MCF 10A (cell line): Measurements from ENCODE around the gene CEP170. TPM values are rescaled to one million over a fixed set of nuclear protein-coding genes. Genes with fewer than 3 reads are reported as not detected.

ENCODE experiments used
- BruUV-seq: library from RNA; stranded (reverse); fragments of 400-500 nt; replicated peaks from 2 replicates; lab custom pipeline; 2021; lab: Mats Ljungman, UMichigan
- CTCF ChIA-PET: fragments of 300-600 bp; sonication (Branson Sonifier 250); formaldehyde crosslinking; extraction: SDS; loops from one replicate; lab custom pipeline; 2021; ENCODE audit warnings: antibody characterized with exemption, inconsistent platforms; lab: Yijun Ruan, JAX
- POLR2A ChIA-PET: fragments of 300-600, 350-650 bp; sonication (Branson Sonifier 250); formaldehyde crosslinking; extraction: SDS; loops from one replicate; lab custom pipeline; 2020; ENCODE audit warnings: antibody characterized with exemption, inconsistent platforms; lab: Yijun Ruan, JAX
- DNase-seq: peaks from one replicate; pipeline ENCODE4 v3.0.0-alpha.2; 2018; ENCODE audit not compliant: unreplicated experiment
- H3K27ac Mint-ChIP-seq: one replicate; pipeline ENCODE4 v1.8.0; 2022; ENCODE audit warnings: mild to moderate bottlenecking, low read depth, mixed read lengths; ENCODE audit not compliant: unreplicated experiment
- H3K27me3 Mint-ChIP-seq: one replicate; pipeline ENCODE4 v1.8.0; 2022; ENCODE audit warnings: mixed read lengths; ENCODE audit not compliant: insufficient read depth, unreplicated experiment
- H3K36me3 Mint-ChIP-seq: one replicate; pipeline ENCODE4 v1.8.0; 2022; ENCODE audit warnings: mild to moderate bottlenecking, moderate library complexity, mixed read lengths; ENCODE audit not compliant: insufficient read depth, unreplicated experiment
- H3K4me1 Mint-ChIP-seq: one replicate; pipeline ENCODE4 v1.8.0; 2022; ENCODE audit warnings: mixed read lengths; ENCODE audit not compliant: insufficient read depth, unreplicated experiment
- H3K4me3 Mint-ChIP-seq: one replicate; pipeline ENCODE4 v1.8.0; 2022; ENCODE audit warnings: mild to moderate bottlenecking, moderate library complexity, mixed read lengths; ENCODE audit not compliant: unreplicated experiment
- H3K9me3 Mint-ChIP-seq: one replicate; pipeline ENCODE4 v1.8.0; 2022; ENCODE audit warnings: mixed read lengths; ENCODE audit not compliant: unreplicated experiment
- intact Hi-C: fragments of 100-400 bp; cut with micrococcal nuclease; formaldehyde crosslinking; loops from 2 replicates; pipeline ENCODE4 v1.14.1; 2022
- total RNA-seq: library from RNA; stranded (reverse); gene quantifications from 2 replicates; pipeline ENCODE4 v1.2.3, GENCODE V29; 2022
- TF ChIP-seq, protein P1 (sequence below): fragments of 200-600 bp; IDR thresholded peaks from one replicate; pipeline ENCODE4 v1.8.0; 2022; ENCODE audit warnings: antibody characterized with exemption, mild to moderate bottlenecking; ENCODE audit not compliant: unreplicated experiment

Gene CEP170
- total RNA-seq, 1 experiment from 2014 or later: 182 TPM

DNA sequence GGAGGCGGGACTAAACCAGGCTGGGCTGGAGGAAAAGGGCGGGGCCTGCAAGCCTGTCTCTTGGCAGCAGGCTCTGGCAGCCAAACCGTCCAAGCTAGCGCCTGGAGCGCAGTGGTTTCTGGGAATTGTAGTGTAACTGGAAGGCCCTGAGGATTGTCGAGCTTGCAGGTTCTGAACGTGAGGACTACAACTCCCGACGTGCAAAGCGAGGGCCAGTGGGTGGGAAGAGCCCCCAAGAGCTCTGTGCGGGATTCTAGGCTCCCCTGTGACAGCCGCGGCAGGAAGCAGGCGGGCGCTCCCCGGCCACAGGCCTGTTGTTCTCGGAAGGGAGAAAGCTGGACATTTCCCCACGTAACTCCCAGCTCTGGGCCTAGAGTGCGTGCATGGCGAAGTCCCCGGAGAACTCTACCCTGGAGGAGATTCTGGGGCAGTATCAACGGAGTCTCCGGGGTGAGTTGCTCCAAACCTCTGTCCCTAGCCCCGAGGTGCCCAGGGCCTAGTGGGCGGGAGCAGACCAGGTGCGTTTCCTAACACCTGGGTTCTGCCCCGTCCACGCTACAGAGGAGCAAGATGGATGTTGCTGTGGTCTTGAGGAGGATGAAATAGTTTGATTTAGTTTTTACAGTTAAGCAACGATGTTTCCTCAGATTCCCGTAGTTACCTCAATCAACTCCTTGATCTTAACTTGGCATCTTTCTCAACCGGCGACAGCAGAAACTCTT lies 871 bp upstream of the CEP170 start, which contains the start of gene SDCCAG8:
SDCCAG8 (plus strand) TSS at position 251 of the 722 bp plus-strand sequence; CDS start at position 384, 133 bp downstream.
- Mint-ChIP-seq H3K36me3 (peaks cover 11% of the 10 kb centered on the region), H3K27ac (peak within 1 kb of the TSS; percentile 97), H3K9me3 (no peaks in the 10 kb centered on the region), H3K4me1 (peaks cover 24% of the 10 kb centered on the region), H3K27me3 (no peaks in the 10 kb centered on the region), H3K4me3 (peak within 1 kb of the TSS; percentile 84)
- POLR2A ChIA-PET: interaction anchor here (0.5 to 8.3 kb wide), 42 partner anchors 8 to 1737 kb away, joined by 3 to 208 read pairs (median 4); partner anchors contain the start of genes CHML, COX20, FH and HNRNPU
- peak; percentile 100 for DNase-seq
- TSS peak; percentile 59 for BruUV-seq
- TF ChIP-seq, protein P1, sequence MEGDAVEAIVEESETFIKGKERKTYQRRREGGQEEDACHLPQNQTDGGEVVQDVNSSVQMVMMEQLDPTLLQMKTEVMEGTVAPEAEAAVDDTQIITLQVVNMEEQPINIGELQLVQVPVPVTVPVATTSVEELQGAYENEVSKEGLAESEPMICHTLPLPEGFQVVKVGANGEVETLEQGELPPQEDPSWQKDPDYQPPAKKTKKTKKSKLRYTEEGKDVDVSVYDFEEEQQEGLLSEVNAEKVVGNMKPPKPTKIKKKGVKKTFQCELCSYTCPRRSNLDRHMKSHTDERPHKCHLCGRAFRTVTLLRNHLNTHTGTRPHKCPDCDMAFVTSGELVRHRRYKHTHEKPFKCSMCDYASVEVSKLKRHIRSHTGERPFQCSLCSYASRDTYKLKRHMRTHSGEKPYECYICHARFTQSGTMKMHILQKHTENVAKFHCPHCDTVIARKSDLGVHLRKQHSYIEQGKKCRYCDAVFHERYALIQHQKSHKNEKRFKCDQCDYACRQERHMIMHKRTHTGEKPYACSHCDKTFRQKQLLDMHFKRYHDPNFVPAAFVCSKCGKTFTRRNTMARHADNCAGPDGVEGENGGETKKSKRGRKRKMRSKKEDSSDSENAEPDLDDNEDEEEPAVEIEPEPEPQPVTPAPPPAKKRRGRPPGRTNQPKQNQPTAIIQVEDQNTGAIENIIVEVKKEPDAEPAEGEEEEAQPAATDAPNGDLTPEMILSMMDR: no peak
- CTCF ChIA-PET: interaction anchor here (0.6 to 1.9 kb wide), 9 partner anchors 9 to 1646 kb away, joined by 3 to 16 read pairs (median 3); no protein-coding TSS in a partner anchor
- intact Hi-C loops: loop anchor here (1.0 to 2.0 kb wide), 3 partner anchors 31 to 43 kb away; no protein-coding TSS in a partner anchor

DNA sequence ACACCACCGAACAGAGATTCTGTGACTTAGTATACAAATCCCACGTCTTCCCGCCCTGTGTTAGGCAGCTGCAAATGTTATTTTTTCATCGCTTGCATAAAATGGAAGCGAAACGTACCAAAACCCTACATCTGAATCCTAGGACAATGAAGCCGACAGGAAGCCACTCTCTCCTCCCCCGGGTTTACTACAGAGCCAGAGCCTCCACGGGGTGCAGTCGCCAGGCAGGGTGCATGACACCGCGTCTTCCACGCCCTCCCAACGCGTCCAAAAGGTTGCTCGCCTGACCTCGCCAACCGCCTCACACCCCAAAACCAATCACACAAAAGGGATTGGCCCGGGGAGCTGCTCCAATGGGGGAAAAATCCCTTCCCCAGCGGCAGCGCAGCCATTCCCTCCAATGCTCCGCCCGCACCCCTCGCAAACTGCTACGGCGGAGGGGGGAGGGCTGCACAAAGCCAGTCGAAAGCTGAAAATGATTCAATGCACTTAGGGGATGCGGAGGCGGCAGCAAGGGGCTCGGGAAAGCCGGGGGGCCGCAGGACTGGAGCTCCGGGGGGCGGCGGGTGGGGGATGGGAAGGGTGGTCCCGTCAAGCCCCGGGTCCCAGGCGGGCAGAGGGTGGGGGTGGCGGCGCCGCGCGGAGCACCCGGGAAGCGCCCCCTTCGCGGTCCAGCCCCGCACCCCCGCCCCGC lies 701 bp downstream of the CEP170 start:
- ChIA-PET POLR2A (interaction anchor here (0.6 to 8.3 kb wide), 35 partner anchors 12 to 1735 kb away, joined by 3 to 208 read pairs (median 4); partner anchors contain the start of genes COX20, FH and HNRNPU), CTCF (interaction anchor here (0.6 to 1.7 kb wide), 7 partner anchors 19 to 1591 kb away, joined by 3 to 4 read pairs (median 3); no protein-coding TSS in a partner anchor)
- intact Hi-C loops: loop anchor here (1.0 to 5.0 kb wide), 4 partner anchors 32 to 82 kb away; no protein-coding TSS in a partner anchor
- Mint-ChIP-seq H3K4me3 (peak overlapping the region; percentile 84), H3K27ac (peak overlapping the region; percentile 97), H3K4me1 (peaks cover 22% of the 10 kb centered on the region), H3K27me3 (no peaks in the 10 kb centered on the region), H3K9me3 (no peaks in the 10 kb centered on the region), H3K36me3 (peaks cover 9% of the 10 kb centered on the region)
- no TSS peak for BruUV-seq
- DNase-seq: peak; percentile 92
- TF ChIP-seq, protein P1: no peak

DNA sequence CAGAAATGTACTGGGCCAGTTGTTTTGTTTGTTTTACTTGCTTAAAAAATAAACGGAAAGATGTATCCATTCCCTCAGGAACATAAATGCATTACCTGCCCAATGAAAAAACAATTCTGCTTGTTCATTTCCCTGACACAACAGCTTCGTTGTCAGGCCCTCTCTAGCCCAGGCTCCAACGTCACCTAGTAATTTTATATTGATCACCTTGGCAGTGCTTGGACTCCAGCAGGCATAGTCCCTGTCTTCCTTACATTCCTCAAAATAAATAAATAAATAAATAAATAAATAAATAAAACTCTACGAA lies 1.2 kb downstream of the CEP170 start:
- peaks cover 6% of the 10 kb centered on the region for H3K36me3 Mint-ChIP-seq
- H3K4me1 Mint-ChIP-seq: peaks cover 23% of the 10 kb centered on the region
- TF ChIP-seq, protein P1: no peak
- ChIA-PET CTCF (interaction anchor here (0.9 to 1.7 kb wide), 8 partner anchors 10 to 799 kb away, joined by 3 to 10 read pairs (median 3); no protein-coding TSS in a partner anchor), POLR2A (interaction anchor here (0.6 to 8.3 kb wide), 27 partner anchors 13 to 1734 kb away, joined by 3 to 208 read pairs (median 6); partner anchors contain the start of genes COX20 and FH)
- H3K27me3 Mint-ChIP-seq: no peaks in the 10 kb centered on the region
- H3K4me3 Mint-ChIP-seq: peak overlapping the region; percentile 84
- H3K9me3 Mint-ChIP-seq: no peaks in the 10 kb centered on the region
- TSS peak; percentile 52 for BruUV-seq
- intact Hi-C loops: loop anchor here (1.0 to 5.0 kb wide), 4 partner anchors 33 to 82 kb away; no protein-coding TSS in a partner anchor
- H3K27ac Mint-ChIP-seq: peak overlapping the region; percentile 97
- DNase-seq: no peak
